GM21515 (cell line): ENCODE results near the gene ARID1B.

Source experiments
- ATAC-seq: cut with Tn5 transposase; IDR thresholded peaks from one replicate; pipeline ENCODE4 v1.9.1; 2021; ENCODE audit not compliant: unreplicated experiment

ARID1B gene

DNA sequence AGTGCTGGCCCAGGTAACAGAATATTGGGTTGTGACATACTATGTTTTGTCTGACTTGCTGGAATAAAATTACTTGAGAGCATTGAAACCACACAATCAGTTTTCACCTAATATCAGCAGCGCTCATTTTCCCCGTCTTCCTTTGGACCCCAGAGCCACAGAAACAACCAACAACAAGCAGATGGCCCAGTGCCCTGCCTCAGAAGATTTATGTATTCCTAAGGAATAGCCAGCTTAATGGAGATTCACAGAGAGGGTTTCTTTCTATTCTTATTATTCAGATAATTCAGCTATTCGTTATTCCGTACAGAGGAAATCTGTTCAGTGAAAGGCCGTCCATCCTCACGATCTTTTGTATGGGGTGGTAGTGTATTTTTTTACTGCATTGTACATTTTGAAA is 391.3 kb downstream of the ARID1B start:
- no peak for ATAC-seq

DNA sequence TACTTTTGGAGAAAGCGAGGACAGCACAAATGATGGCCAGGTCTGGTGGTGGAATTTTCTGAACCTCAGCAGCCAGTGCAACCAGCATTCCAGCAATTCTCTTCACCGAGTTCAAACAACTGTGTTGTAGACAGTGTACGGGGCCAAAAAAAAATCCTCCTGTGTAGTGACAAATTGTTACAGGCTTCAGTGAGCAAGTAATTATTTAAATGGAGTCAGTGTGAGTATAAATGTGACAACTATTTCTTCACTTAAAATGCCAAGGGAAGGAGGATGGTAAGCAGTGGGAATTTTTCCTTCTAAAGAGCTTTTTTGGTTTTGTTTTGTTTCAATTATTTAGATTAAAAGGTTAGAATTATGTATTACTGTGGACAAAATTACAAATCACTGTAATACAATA is 392.0 kb downstream of the ARID1B start:
- ATAC-seq, result no peak

DNA sequence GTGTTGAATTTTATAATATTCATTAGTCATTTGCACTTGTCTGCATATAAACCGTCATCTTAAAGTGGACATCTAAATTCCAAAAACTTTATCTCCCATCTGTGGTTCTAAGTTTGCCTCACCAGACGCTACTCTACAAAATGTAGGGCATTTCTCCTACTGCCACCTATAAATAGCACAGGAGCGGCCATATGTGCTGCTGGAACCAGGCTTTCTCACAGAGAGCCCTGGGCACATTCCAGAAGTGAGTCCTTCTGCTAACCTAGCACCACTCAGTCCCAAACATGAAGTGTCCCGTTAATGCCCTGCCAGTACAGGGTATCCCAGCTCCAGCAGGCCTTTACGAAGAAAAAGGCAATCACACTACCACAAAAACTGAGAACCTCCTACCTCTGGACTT is 392.5 kb downstream of the ARID1B start:
- no peak for ATAC-seq

DNA sequence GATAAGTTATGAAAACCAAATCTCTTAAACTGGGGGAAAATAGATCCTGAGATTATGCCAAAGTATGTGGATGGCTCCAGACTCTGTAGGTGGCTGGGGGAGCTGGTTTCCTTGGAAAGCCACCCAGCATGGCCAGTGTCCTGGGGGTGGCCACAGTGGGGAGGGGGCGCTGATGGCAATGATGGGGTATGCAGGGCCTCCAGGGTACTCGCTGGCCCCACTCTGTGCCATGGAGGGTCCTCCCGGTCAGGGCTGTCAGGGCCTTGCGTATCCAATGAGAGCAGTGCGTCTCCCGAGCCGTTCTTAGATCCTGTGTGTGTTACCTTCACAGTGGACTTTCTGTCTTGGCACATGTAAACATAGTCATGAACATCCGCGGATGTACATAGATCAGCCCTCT is 393.4 kb downstream of the ARID1B start:
- ATAC-seq, result no peak

DNA sequence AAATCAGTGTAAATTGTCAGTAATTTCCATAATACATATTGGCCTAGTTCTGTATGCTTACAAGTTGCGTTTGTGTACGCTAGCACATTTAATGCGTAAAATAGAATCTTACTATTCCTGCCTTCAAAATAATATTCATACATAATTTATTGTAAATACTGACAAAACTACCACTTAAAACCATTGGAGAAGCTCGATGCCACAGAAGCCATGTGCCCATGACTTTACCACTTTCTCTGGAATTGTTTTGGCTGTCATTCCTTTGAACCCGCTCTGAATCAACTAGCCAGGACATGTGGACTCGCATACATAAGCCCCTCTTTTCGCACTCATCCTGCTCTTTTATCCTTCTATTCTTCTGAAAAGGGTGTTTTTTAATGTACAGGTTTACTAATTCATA is 394.6 kb downstream of the ARID1B start:
- ATAC-seq, result no peak

DNA sequence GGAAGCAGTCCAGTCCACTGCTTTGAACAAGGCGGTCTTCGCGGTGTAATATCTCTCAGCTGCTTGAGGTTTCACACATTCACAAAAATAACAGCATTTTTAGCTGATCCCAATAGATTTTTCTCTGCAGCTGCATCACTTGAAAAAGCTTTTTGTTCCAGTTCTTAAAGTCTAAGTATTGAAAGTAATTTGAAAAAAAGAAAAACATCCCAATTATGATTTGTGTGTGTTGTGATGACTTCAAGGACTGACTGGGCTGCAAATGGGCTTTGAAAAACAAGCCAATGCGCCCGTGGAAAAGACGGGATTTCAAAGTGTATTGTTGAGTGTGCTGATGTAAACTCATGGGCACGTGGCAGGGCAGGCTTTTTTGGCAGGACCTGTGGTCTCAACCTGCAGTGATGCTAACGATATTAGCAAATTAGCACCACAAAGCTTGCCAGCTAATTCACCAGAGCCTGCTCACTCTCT is 395.1 kb downstream of the ARID1B start:
- no peak for ATAC-seq

DNA sequence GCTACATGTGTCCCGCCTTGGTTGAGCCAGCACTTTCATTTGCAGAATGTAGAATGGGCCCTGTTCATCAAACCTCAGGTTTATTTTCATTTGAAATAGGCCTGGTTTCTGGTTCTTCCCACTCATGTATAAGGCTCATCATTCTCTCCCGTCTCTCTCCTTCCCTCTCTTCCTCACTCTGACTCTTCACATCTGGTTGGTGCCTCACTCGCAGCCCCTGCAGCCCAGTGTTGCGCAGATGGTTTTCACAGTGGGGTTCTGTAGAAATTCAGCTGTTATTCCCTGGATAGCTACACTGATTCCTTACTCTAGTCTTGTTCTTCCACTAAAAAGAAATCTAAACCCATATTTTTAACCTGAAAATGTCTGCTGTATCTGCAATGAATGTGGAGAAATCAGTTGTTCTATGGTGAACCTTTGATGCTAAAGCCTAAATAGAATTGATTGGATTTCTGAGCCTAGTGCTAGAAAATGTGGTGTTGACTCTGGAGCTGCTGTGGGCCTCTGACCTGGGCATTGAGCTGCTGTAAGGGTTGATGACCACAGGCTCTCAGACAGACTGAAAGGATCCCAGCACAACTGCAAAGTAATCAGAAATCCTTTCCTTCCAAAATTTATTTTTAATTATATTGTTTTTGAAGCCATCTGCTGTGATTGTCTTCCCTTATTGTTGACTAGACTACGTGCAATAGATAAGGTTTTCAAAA is 395.8 kb downstream of the ARID1B start:
- ATAC-seq, result no peak

DNA sequence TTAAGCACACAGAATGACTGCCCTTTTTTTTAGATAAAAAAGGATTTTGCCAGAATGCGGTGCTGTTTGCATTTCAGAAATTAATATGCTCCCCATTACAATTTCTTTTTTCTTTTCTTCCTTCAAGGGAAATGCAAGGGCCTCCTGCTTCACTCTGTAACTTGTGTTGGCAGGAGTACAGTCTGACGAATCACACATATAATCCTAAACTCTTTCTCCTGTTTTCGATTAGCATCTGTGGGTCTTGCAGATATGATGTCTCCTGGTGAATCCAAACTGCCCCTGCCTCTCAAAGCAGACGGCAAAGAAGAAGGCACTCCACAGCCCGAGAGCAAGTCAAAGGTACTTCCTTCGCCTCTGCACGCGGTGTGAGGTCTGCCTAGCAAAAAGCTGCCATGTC is 396.6 kb downstream of the ARID1B start:
- ATAC-seq, result no peak

DNA sequence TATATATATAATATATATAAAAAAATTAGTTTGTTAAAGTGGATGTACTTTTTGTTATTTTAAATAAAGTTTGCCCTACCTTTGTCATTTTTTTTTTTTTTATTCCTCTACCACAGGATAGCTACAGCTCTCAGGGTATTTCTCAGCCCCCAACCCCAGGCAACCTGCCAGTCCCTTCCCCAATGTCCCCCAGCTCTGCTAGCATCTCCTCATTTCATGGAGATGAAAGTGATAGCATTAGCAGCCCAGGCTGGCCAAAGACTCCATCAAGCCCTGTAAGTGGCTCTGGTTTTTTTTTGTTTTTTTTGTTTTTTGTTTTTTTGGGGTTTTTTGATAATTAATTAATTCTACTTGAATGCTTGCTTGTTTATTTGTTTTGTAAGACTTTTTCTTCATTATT is 397.6 kb downstream of the ARID1B start:
- ATAC-seq, result no peak

DNA sequence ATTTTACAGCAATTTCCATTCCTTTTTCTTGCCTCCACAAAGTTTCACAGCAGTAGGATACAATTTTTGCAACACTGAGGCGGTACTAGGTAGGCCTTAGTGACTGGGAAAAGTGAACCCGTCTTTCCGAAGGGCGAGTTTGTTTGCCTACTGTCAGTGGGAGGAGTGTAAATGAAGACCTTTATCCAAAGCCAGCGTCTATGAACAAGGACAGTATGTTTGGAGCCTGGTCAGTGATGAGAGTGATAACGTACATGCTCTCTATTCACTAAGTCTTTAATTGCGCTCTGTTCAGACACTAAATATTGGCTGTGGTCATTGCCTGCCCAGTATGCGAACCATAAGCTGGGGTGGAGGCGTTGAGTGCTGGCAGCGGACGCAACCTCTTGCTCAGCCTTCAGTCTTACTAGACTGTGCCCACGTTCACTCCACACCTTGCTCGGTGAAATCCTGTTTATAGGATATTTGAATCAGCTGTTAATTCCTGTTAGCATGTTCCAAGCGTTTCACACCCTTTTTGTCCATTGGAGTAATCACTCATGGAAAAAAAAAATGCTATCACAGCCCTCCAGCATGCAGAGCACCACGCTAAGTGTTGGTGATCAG is 400.7 kb downstream of the ARID1B start:
- no peak for ATAC-seq

DNA sequence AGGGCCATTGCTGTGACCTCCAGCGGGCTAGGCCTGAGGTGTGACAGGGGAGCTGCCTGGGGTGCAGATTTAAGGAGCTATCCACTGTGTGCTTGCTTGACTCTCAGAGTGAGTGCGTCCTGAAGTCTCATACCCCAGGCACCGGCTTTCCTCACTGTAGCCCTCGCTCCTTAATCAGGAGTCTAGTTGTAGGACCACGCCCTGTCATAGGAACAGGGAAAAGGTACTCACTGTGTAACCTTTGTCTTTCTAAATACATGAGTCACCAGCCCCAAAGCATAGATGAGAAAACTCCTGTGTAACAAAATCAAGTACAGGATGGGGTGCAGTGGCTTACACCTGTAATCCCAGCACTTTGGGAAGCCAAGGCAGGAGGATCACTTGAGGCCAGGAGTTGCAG is 404.5 kb downstream of the ARID1B start:
- no peak for ATAC-seq

DNA sequence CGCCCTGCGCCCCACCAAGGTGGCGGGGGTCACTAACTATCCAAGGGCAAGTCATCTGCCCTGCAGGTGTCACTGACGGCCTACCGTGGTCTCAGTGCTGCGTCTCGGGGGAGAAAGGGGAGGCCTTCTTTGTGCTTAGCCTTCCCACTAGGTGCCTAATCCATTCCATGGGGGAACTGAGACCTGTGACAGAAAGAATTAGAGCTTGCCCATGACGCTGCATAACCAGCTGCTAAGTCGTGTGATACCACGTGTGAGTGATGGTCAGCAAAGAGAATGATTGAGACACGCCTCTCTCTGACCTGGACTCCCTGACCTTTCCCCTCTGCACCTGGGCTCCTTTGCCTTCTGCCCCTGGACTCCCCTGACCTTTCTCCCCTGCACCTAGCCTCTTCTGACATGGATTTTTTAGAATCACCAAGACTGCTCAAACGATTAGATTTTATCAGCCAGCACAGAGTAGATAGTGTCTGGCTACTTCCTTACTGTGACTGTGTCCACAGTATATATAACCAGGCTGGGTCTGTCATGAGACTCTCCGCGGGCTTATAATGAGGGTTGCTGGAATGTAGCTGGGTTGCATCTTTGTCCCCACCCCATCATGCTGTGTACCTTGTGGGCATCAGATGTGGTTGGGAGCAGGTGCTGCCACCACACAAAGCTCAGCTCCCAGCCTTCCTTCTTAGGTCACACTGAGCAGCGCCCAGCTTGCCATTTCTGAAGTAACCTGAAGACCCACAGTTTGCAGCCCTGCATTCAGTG is 405.5 kb downstream of the ARID1B start:
- ATAC-seq, result no peak

DNA sequence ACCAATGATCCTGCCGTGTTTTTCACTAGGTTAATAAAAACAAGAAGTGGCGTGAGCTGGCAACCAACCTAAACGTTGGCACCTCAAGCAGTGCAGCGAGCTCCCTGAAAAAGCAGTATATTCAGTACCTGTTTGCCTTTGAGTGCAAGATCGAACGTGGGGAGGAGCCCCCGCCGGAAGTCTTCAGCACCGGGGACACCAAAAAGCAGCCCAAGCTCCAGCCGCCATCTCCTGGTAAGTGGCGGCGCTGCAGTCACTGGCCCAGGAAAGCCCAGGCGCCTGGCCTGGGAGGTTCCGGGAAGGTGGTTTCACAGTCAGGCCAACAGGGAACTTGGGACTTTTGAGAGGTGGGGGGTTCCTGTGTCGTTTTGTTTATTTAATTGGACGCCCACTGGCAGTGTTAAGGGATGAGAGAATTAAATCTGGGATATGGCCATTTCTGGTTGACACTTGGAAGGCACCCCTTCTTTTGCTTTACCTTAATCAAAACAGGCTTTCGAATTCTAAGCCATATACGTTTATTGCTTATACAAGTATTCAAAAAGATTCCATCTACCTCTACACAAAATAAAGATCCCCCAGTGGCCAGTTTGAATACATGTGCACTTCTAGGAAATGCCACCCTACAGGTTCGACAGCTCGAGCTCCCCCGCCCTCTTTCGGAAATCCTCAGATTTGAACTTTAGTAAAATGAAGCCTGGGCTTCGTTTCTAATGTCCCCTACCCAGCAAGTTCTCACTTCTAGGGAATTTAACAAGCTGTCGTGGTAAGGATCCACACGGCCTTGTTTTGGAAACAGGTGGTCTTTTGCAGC is 407.2 kb downstream of the ARID1B start:
- peak; percentile 68 for ATAC-seq

DNA sequence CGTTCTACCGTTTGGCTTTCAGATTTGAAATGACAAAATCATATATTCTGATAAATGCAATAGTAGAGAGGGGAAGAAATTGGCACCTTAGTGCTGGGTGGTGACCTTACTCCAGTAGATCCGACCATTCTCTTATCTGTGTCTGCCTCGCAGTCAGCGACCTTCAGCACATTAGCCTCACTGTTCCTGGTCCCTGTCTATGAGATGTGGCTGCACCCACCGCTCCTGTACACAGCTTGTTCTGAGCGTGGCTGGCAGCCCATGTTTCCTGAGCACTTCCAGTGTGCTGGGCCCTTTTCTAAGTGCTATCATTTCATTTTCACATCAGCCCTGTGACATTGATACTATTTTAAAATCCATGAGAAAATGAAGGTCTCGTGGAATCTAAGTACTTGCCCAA is 408.0 kb downstream of the ARID1B start:
- ATAC-seq, result no peak

DNA sequence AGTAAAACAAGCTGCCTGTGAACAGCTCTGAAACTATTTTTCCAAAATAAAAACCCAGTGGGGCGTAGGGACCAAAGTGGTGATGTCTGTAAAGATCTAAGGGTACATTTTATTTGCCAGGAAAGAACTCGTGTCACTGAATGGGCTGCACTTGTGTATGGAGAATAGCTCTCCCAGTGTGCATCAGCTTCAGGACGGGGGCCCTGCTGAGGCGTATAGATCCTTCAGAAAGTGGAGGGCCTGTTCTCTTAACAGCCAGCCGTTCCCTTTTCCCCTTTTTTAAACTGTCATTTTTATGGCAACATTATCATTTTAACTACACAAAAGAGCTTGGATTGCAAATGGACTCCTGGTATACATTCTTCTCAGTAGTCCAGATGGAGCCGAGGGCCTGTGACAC is 408.8 kb downstream of the ARID1B start:
- ATAC-seq, result no peak

DNA sequence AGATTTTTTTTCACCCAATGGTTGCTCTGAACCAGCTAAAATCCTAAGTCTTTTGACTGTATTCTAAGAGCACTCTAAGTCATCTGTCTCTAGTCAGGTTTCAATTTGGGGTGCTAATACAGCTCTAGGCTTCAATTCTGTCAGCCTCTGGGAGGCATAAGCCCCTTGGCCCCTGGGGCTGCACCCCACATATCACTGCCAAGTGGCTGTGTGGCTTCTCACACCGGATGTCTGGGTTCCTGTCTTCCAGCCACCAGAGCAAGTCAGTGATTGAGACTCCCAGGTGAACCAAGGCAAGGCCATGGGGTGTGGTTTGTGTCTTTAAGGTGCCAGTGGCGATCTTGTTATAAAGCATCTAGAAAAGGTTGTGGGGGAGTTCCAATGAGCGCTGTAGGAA is 409.6 kb downstream of the ARID1B start:
- ATAC-seq, result no peak

DNA sequence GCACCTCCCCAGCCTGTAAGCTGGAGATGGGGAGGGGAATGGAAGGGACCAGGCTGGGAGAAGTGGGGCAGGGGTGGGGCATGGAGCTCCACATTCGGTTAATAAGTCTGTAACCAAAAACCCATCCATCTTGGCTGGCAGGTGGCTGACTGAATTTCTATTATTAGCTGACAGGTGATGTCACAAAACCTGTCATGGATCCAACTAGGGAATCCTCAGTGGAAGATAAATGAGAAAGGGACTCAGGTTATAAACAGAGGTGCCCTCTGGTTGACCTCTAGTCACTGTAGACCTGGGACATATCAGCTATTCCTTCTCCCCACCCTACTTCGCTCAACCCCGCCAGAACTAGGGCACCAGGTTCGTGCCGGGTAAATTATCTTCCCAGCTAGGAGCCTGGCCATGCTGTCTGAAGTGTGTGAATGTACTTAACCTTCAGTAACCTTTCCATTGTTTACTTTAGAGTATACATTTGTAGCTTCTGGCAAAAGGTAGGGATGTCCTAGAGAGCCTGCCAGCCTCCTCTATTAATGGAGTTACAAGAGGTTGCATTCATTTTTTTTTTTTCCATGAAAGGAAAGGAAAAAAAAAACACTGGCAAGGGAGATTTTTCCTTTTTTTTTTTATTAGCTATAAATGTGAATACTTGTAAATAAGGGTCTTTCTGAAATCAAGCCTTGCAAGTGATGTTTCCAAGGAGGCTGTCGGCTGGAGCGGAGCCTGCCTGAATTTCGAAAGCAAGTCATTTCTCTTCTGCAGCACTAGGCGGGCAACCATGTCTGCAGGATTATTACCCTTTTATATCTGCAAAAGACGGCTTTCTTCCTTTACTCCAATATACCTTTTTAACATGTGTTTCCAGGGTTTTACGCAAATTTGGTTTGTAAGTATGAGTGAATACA is 410.3 kb downstream of the ARID1B start:
- ATAC-seq, result no peak

DNA sequence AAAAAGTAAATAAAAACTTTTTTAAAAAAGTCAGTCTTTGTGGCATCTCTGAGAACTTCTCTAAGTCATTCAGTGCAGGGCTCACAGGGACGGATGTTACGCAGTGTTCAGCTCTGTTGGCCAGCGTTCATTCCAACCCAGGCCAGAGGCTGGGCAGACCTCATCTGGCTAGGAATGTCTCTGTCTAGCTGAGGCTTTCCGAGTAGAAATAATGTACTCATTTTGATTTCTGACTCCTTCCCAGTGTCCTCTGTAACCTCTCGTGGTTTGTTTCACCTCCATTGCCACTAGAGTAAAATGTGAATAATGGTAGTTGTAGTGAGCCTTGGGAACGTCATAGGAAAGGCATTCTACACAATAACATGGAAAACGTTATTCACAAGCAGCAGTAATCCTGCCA is 411.0 kb downstream of the ARID1B start:
- ATAC-seq, result no peak

DNA sequence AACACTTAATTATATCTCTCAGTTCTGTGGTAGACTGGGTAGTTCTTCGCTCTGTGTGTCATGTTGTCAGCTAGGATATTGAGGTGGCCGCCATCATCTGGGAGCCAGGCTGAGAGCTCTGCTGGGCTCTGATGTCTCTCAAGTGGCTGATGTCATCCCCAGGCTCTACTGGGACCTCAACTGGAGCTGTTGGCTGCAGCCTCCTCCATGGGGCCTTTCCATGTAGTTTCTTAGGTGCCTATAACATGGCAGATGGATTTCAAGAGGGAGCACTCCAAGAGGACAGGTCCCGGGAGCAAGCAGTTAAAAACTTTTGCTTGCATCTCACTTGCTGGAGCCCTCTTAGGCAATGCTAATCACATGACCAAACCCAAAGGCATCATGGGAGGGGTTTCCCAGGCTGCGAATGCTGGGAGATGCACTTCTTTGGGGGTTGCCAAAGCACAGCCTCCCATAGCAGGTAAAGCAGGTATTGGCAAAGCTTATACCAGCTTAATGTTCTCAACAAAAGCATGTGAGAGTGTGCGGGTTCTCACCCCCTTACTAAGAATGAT is 416.3 kb downstream of the ARID1B start:
- no peak for ATAC-seq

DNA sequence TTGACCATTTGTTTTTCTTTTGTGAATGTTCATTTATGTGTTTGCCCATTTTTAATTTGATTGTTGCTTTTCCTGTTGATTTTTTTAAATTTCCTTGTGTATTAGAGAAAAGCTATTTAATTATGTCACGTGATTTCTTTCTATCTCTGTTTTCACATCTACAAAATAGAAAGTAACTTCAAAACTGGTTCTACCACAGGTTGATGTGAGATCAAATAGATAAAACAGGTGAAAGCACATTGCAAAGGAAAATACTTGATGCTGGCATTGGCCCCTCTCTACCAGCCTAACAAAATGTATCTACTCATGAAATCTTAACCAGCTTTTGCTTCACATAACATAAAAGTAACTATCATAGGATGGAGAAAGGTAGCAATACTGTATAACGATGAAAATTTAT is 416.9 kb downstream of the ARID1B start:
- no peak for ATAC-seq
